SKM-1 (cell line): ENCODE measurements around the gene EREG.
"Not testable (repeated sequence)": the region's sequence is repeated elsewhere in the genome, so short reads cannot be mapped to it uniquely, and the experiment has no call there.

Experiments
- DNase-seq: peaks from one replicate; lab custom pipeline; 2025; ENCODE audit not compliant: unreplicated experiment; lab: John Stamatoyannopoulos, UW

Gene EREG

DNA sequence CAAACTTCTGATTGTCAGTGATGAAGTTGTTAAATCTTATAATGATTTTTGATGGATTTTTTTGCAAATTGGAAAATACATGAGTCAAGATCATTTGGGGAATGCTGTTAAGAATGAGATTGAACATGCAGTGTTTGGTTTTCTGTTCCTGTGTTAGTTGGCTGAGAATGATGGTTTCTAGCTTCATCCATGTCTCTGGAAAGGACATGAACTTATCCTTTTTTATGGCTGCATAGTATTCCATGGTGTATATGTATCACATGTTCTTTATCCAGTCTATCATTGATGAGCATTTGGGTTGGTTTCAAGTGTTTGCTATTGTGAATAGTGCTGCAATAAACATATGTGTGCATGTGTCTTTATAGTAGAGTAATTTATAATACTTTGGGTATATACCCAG lies 24.5 kb upstream of the EREG start:
- DNase-seq, result not testable (repeated sequence)

GRCh38 chr4:74344031-74344430 lies 20.9 kb upstream of the EREG start:
- DNase-seq, result no peak

DNA sequence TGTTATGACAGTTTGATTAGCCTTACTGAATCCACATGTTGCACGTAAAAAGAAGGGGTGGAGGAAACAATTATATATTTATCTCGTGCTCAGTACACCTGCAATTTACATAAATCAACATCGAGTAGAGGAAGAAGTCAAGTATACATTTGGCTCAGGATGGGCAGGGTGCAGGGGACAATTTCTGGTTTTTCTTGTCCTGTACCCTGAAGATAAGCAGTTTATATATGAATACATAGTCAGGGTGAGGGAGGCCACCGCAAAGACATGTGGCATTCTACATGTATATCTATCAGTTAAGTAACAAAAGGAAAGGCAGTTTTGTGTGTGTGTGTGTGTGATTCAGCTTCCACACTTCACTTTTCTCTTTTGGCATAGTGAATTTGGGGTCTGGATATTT lies 11.1 kb upstream of the EREG start:
- DNase-seq, result no peak

GRCh38 chr4:74357965-74358364 lies 7.0 kb upstream of the EREG start:
- DNase-seq, result no peak

- no peak for DNase-seq
Observed at GRCh38 chr4:74361671-74362070, 3.3 kb upstream of the EREG start.

DNA sequence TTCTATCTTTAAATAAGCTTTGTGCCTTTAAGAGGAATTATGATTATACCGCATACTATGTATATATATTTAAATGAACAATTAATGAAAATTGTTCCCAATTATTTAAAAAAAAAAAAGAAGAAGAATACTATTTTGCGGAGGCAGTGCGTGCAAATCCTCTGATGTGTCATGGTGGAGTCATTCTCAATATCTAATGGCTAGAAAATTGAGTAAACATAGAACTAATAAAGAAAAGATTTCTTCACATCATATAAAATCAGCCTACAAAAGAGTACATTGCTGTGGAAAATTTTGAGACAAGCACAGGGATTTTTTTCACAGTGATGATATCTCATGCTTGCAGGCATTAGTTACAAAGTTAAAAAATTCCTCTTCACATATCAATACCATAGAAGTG lies 2.6 kb upstream of the EREG start:
- DNase-seq, result no peak

DNA sequence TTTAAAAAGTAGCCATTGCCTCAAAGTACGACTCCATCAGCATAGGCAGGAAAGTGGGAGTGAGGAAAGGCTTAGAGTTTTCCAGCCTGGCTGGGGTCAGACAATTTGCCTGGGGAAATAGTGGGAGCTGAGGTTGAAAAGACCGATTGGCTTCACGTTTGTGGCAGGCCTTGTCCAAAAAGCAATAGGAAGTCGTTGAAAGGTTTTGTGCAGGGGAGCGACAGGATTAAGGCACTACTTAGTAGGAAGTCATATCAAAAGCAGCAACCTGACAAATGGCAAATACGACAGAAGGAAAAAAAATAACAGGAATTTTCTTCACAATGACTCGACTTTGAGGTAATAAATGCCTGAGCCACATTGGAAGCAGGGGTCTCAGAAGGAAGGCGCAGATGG lies 691 bp upstream of the EREG start:
- DNase-seq, result no peak

DNA sequence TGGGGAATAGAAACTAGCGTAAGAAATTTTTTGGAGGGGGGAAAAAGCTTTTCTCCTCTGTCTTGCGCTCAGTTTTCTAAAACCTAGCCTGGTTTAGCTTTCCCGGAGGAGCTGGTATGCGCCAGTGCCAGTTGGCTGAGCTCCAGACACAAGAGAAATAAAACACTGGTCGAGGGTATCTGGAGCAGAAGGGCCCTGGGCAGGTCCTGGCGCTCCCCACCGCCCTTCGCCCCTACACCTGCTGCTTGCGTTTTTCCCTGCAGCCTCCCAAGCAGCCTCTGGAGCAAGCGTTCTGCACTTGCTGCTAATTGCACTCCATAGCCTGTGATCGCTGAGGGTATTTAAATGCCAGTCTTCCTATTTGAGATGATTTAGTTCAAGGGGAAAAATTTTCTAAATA lies 816 bp downstream of the EREG start:
- no peak for DNase-seq

GRCh38 chr4:74366367-74366911 lies 1.5 kb downstream of the EREG start:
- no peak for DNase-seq

- DNase-seq, result no peak
Observed at GRCh38 chr4:74367656-74368290, 2.8 kb downstream of the EREG start.

GRCh38 chr4:74368596-74368995 lies 3.7 kb downstream of the EREG start:
- no peak for DNase-seq

GRCh38 chr4:74369855-74370254 lies 4.9 kb downstream of the EREG start:
- DNase-seq, result no peak

- peak; percentile 19 for DNase-seq
Observed at GRCh38 chr4:74370912-74371311, 6.0 kb downstream of the EREG start.

DNA sequence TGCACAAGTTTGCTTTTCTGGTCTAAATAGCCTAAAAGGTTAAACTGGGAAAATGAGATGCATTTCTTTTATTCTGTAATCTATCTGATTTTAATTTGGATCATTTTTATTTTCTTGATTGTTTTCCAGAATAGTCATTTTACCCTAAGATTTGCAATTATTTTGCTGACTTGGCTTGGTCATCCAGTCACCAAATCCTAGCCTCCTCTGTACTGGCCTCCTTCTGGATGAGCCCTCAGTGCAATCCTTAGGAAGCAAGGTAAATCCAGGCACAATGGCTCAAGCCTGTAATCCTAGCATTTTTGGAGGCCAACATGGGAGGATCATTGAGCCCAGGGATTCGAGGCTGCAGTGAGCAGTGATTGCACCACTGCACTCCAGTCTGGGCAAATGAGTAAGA lies 9.2 kb downstream of the EREG start:
- DNase-seq, result no peak

GRCh38 chr4:74374561-74375327 lies 9.8 kb downstream of the EREG start:
- no peak for DNase-seq

DNA sequence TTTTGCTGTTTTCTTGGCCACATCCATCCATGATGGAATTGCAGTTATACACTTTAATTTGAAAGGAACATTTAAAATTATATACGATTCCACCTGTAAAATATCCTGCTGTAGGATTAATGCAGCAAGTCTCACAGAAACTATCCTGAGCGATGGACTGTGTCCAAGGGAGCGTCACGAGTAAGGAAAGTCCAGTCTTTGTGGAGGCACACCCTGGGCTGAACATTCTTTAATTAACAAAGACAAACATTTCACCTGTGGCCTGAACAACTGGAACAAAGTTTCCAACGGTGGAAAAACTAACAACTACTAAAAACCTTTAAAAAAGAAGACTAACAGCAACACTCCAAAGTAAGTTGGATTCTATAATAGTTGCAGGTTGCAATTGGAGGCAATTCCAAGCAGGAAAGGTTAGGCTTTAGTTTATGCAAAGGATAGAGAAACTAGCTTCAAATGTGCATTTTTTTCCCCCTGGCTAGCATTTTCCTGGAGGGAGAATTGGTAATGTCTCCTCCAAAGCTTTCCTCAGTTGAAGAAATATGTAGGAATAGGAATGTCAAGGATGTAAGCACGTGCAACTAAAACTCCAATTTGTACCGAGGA lies 11.0 kb downstream of the EREG start:
- DNase-seq, result no peak

- peak; percentile 13 for DNase-seq
Observed at GRCh38 chr4:74376888-74377483, 12.0 kb downstream of the EREG start.

- no peak for DNase-seq
Observed at GRCh38 chr4:74377714-74378113, 12.8 kb downstream of the EREG start.

- no peak for DNase-seq
Observed at GRCh38 chr4:74378573-74378972, 13.6 kb downstream of the EREG start.

DNA sequence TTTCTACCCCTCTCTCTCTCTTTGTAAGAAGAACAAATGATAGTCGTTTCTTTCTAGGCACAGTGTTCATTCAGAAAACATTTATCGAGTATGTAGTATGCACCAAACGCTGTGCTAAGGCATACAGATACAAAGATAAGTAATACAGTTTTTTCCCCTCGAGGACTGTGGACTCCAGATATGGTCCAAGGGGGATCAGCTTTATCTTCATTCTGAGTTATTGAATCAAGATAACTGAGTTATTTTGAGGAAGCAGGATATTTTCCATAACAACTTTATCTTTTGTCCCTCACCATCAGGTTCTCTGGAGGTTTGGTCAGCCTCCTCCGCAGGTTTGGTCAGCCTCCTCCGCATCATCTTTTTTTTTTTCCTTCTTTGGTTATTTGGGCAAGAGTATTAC lies 15.0 kb downstream of the EREG start:
- DNase-seq, result no peak

DNA sequence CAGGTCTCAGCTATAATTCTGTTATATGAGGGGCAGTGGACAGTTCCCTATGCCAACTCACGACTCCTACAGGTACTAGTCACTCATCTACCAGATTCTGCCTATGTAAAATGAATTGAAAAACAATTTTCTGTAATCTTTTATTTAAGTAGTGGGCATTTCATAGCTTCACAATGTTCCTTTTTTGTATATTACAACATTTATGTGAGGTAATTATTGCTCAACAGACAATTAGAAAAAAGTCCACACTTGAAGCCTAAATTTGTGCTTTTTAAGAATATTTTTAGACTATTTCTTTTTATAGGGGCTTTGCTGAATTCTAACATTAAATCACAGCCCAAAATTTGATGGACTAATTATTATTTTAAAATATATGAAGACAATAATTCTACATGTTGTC lies 20.4 kb downstream of the EREG start:
- no peak for DNase-seq

- DNase-seq, result no peak
Observed at GRCh38 chr4:74386159-74386558, 21.2 kb downstream of the EREG start.
